A549 (cell line): ENCODE data around the gene PRR29. TPM values are rescaled to one million over a fixed set of nuclear protein-coding genes. Genes with fewer than 3 reads are reported as not detected.

Source experiments
- ATAC-seq, 2 experiments: fragments of 200-7000 bp in 1 of 2; fragments of >200 bp in 1 of 2; cut with Nextera tagmentation in 1 of 2; cut with Tn5 transposase in 1 of 2; 3 replicates each; pipeline versions ENCODE4 v1.8.0 to v1.9.1; 2018 to 2020; ENCODE audit warnings: mild to moderate bottlenecking in 1 of 2, moderate library complexity in 1 of 2
- CTCF ChIA-PET: fragments of 300-600 bp; sonication (Branson Sonifier 250); formaldehyde crosslinking; extraction: SDS; loops from one replicate; lab custom pipeline; 2021; ENCODE audit warnings: antibody characterized with exemption, inconsistent platforms; lab: Yijun Ruan, JAX
- POLR2A ChIA-PET: fragments of 350-600 bp; formaldehyde crosslinking; extraction: SDS; loops from one replicate; lab custom pipeline; 2021; ENCODE audit warnings: antibody characterized with exemption, inconsistent platforms; lab: Yijun Ruan, JAX
- DNase-seq, 2 experiments: peaks; one replicate each; pipeline versions ENCODE4 v3.0.0 to v3.0.0-alpha.2; 2011 to 2016; ENCODE audit warnings: low read depth in 1 of 2, low spot score in 1 of 2
- FAIRE-seq: peaks from 2 replicates; lab custom pipeline; 2011; peaks lifted over from hg19 to GRCh38; lab: Jason Lieb, UNC
- H3K27ac ChIP-seq, 2 experiments: fragments of >200 bp; sonication (Bioruptor Twin); formaldehyde crosslinking; 3 replicates each; pipeline ENCODE4 v1.5.1; 2016 to 2017
- H3K4me1 ChIP-seq: fragments of >200 bp; sonication (Bioruptor Twin); formaldehyde crosslinking; 3 replicates; pipeline ENCODE4 v1.6.1; 2016
- H3K4me2 ChIP-seq: fragments of >200 bp; sonication (Bioruptor Twin); formaldehyde crosslinking; 3 replicates; pipeline ENCODE4 v1.6.1; 2016
- H3K4me3 ChIP-seq: fragments of >200 bp; sonication (Bioruptor Twin); formaldehyde crosslinking; 3 replicates; pipeline ENCODE4 v1.5.1; 2016
- H3K9me3 ChIP-seq: fragments of >200 bp; sonication (Bioruptor Twin); formaldehyde crosslinking; 3 replicates; pipeline ENCODE4 v1.6.1; 2016
- CBX2 ChIP-seq: fragments of 200-600 bp; sonication (generic); IDR thresholded peaks from 2 replicates; pipeline ENCODE4 v1.6.1; 2016; ENCODE audit warnings: low read depth, mild to moderate bottlenecking, borderline replicate concordance
- CBX8 ChIP-seq: fragments of 200-600 bp; sonication (generic); IDR thresholded peaks from 2 replicates; pipeline ENCODE4 v1.6.1; 2016
- CHD2 ChIP-seq: fragments of 150-350 bp; IDR thresholded peaks from 2 replicates; pipeline ENCODE4 v1.6.1; 2014; ENCODE audit warnings: low read length; ENCODE audit not compliant: partially characterized antibody
- CHD4 ChIP-seq: fragments of 200-600 bp; sonication (generic); IDR thresholded peaks from 2 replicates; pipeline ENCODE4 v1.6.1; 2016; ENCODE audit warnings: antibody characterized with exemption, mild to moderate bottlenecking, borderline replicate concordance
- CTCF ChIP-seq: fragments of >200 bp; sonication (Bioruptor Twin); formaldehyde crosslinking; IDR thresholded peaks from 3 replicates; pipeline ENCODE4 v1.5.1; 2016
- EHMT2 ChIP-seq: fragments of 200-600 bp; sonication (generic); IDR thresholded peaks from 2 replicates; pipeline ENCODE4 v1.6.1; 2016; ENCODE audit warnings: antibody characterized with exemption, low read depth, mild to moderate bottlenecking, moderate library complexity
- ELK1 ChIP-seq: fragments of 150-350 bp; IDR thresholded peaks from 2 replicates; pipeline ENCODE4 v1.6.1; 2014; ENCODE audit warnings: low read depth, mild to moderate bottlenecking, low read length
- FOSB ChIP-seq: fragments of 250-450 bp; sonication (Bioruptor Pico); IDR thresholded peaks from 2 replicates; pipeline ENCODE4 v1.5.0; 2020; ENCODE audit warnings: mild to moderate bottlenecking, moderate library complexity
- FOSL2 ChIP-seq, 2 experiments: fragments of 450-650 bp in 1 of 2; fragments of >200 bp in 1 of 2; sonication (Bioruptor Twin) in 1 of 2; formaldehyde crosslinking; IDR thresholded peaks; 2 replicates each; pipeline versions ENCODE4 v1.5.0 to v1.6.1; 2016 to 2020; ENCODE audit warnings: mild to moderate bottlenecking in 1 of 2, moderate library complexity in 1 of 2
- FOXS1 ChIP-seq: fragments of 250-450 bp; sonication (Bioruptor Pico); IDR thresholded peaks from 2 replicates; pipeline ENCODE4 v1.5.0; 2020; ENCODE audit warnings: mild to moderate bottlenecking, moderate library complexity
- HEYL ChIP-seq: fragments of 250-450 bp; sonication (Bioruptor Pico); IDR thresholded peaks from 2 replicates; pipeline ENCODE4 v1.8.0; 2021; ENCODE audit warnings: mild to moderate bottlenecking, moderate library complexity
- MAX ChIP-seq: IDR thresholded peaks from 2 replicates; pipeline ENCODE4 v1.6.1; 2012
- MAZ ChIP-seq: fragments of 150-350 bp; IDR thresholded peaks from 2 replicates; pipeline ENCODE4 v1.6.1; 2014; ENCODE audit warnings: antibody characterized with exemption, low read depth, low read length, borderline replicate concordance
- NFE2L2 ChIP-seq: fragments of 150-350 bp; conservative IDR thresholded peaks from 2 replicates; pipeline ENCODE4 v1.6.1; 2014; ENCODE audit warnings: low read length
- NR3C1 ChIP-seq: fragments of >200 bp; sonication (Bioruptor Twin); formaldehyde crosslinking; IDR thresholded peaks from 3 replicates; pipeline ENCODE4 v1.6.1; 2017
- RARB ChIP-seq: fragments of 250-450 bp; sonication (Bioruptor Pico); IDR thresholded peaks from 2 replicates; pipeline ENCODE4 v1.8.0; 2021; ENCODE audit warnings: mild to moderate bottlenecking, moderate library complexity
- RCOR1 ChIP-seq: fragments of 150-350 bp; IDR thresholded peaks from 2 replicates; pipeline ENCODE4 v1.6.1; 2014; ENCODE audit warnings: antibody characterized with exemption, low read length, low read depth
- RFX5 ChIP-seq: fragments of 450-650 bp; IDR thresholded peaks from 2 replicates; pipeline ENCODE4 v1.7.1; 2014; ENCODE audit warnings: antibody characterized with exemption, mild to moderate bottlenecking, moderate library complexity
- SMC3 ChIP-seq: fragments of >200 bp; sonication (Bioruptor Twin); formaldehyde crosslinking; IDR thresholded peaks from 3 replicates; pipeline ENCODE4 v1.6.1; 2018; ENCODE audit warnings: inconsistent platforms
- SREBF2 ChIP-seq: fragments of 450-650 bp; IDR thresholded peaks from 2 replicates; pipeline ENCODE4 v1.6.1; 2014; ENCODE audit warnings: mild to moderate bottlenecking, moderate library complexity
- TFCP2L1 ChIP-seq: fragments of 250-450 bp; sonication (Bioruptor Pico); IDR thresholded peaks from 2 replicates; pipeline ENCODE4 v1.5.0; 2021; ENCODE audit warnings: mild to moderate bottlenecking
- ZSCAN20 ChIP-seq: fragments of 250-450 bp; sonication (Bioruptor Pico); IDR thresholded peaks from 2 replicates; pipeline ENCODE4 v1.8.0; 2022; ENCODE audit warnings: mild to moderate bottlenecking, moderate library complexity
- WGBS: methylation state at CpG from one replicate; pipeline ENCODE4 v1.1.6; 2017; ENCODE audit errors: missing lambda C conversion rate; 5-methylcytosine and 5-hydroxymethylcytosine counted together
- polyA plus RNA-seq, 4 experiments: library from polyadenylated mRNA; depleted of rRNA in 3 of 4; stranded (reverse); fragments of >200 nt; fragmentation: RNase III in 1 of 4; extraction: RNeasy Plus Mini Kit Qiagen cat#74134 plus additional on column Dnase treatment in 1 of 4; gene quantifications; 2 replicates in 3 of 4; 3 replicates in 1 of 4; pipeline ENCODE4 v1.2.3, GENCODE V29; 2011 to 2017

The PRR29 gene
- polyA plus RNA-seq, 2 of the 4 experiments (the other 2 are of a cell fraction) = 0.44 to 0.67 TPM

- POLR2A ChIA-PET = interaction anchor here (1.2 kb wide), 1 partner anchor 156 kb away, joined by 3 read pairs; no protein-coding TSS in a partner anchor
- FAIRE-seq = no peak
Observed at GRCh38 chr17:63989622-63990345, 8.4 kb upstream of the PRR29 start.

GRCh38 chr17:63991611-63992010 lies 6.5 kb upstream of the PRR29 start:
- H3K9me3 ChIP-seq = no peaks in the 10 kb centered on the region
- TF ChIP-seq HEYL (CRISPR knock-in tag) (no peak), CHD4 (no peak), RARB (CRISPR knock-in tag) (no peak), ELK1 (no peak), SREBF2 (no peak), CBX2 (no peak), ZSCAN20 (no peak), RCOR1 (no peak), CTCF (no peak), FOSL2 (IDR thresholded peaks at IDR 0.05) (no peak), FOSL2 (CRISPR knock-in tag; IDR thresholded peaks at IDR 0.05) (no peak), CBX8 (no peak), CHD2 (no peak), EHMT2 (no peak), NFE2L2 (no peak), NR3C1 (no peak), SMC3 (no peak), FOXS1 (CRISPR knock-in tag) (no peak), MAX (no peak)
- CTCF ChIA-PET = interaction anchor here (0.7 to 14.8 kb wide), 13 partner anchors 8 to 458 kb away, joined by 3 to 150 read pairs (median 6); partner anchors contain the start of genes GH1, ICAM2 and SCN4A
- DNase-seq (no peak), ATAC-seq (no peak), FAIRE-seq (no peak)
- H3K4me1 ChIP-seq = peaks cover 6% of the 10 kb centered on the region; the same call in 1 of the 3 replicates
- H3K27ac ChIP-seq = no peak overlapping the region
- H3K4me3 ChIP-seq = no peak overlapping the region
- WGBS = 63% methylated on average over 11 of the region's 11 CpGs
- POLR2A ChIA-PET = interaction anchor here (0.7 kb wide), 1 partner anchor 148 kb away, joined by 11 read pairs; no protein-coding TSS in a partner anchor
- H3K4me2 ChIP-seq = no peak overlapping the region

More at GRCh38 chr17:63989622-63990345, 8.4 kb upstream of the PRR29 start:
- Histone ChIP-seq H3K4me3 (no peak overlapping the region), H3K4me1 (peaks cover 6% of the 10 kb centered on the region; the same call in 1 of the 3 replicates), H3K9me3 (no peaks in the 10 kb centered on the region), H3K27ac (no peak overlapping the region), H3K4me2 (no peak overlapping the region; the same call in 2 of the 3 replicates)
- WGBS = 75% methylated on average over 21 of the region's 21 CpGs
- DNase-seq (no peak), ATAC-seq (peak in 1 of 2 experiments; percentile 6; a peak in 4 of 6 replicates)
- TF ChIP-seq MAZ (no peak), TFCP2L1 (CRISPR knock-in tag) (no peak), EHMT2 (no peak), SMC3 (no peak), FOSL2 (IDR thresholded peaks at IDR 0.05) (no peak), FOSL2 (CRISPR knock-in tag; IDR thresholded peaks at IDR 0.05) (no peak), NR3C1 (no peak), FOSB (CRISPR knock-in tag) (no peak), RFX5 (no peak)
- CTCF ChIA-PET = interaction anchor here (0.7 to 14.8 kb wide), 37 partner anchors 8 to 300 kb away, joined by 3 to 150 read pairs (median 5); partner anchors contain the start of genes CSHL1, GH1 and SCN4A
